A673 (cell line): ENCODE measurements around the gene LPCAT2. TPM values are rescaled to one million over a fixed set of nuclear protein-coding genes. Genes with fewer than 3 reads are reported as not detected.

ENCODE experiments used
- BruUV-seq: library from RNA; stranded (reverse); fragments of 400-500 nt; replicated peaks from 2 replicates; lab custom pipeline; 2021; lab: Mats Ljungman, UMichigan
- CTCF ChIA-PET: fragments of 300-600 bp; sonication (Branson Sonifier 250); formaldehyde crosslinking; loops from one replicate; lab custom pipeline; 2022; ENCODE audit warnings: antibody characterized with exemption; lab: Charles Lee
- POLR2A ChIA-PET: fragments of 300-600 bp; sonication (Branson Sonifier 250); formaldehyde crosslinking; loops from one replicate; lab custom pipeline; 2022; ENCODE audit warnings: antibody characterized with exemption; ENCODE audit not compliant: low non-redundant PET; lab: Charles Lee
- DNase-seq: peaks from one replicate; pipeline ENCODE4 v3.0.0-alpha.2; 2015; ENCODE audit warnings: low spot score
- H3K27ac ChIP-seq: fragments of 200-600 bp; sonication (generic); 2 replicates; pipeline ENCODE4 v1.5.1; 2016; ENCODE audit warnings: mixed run types, low read depth, mild to moderate bottlenecking, mixed read lengths, antibody characterized with exemption, low read length; ENCODE audit not compliant: poor library complexity, severe bottlenecking
- H3K27me3 ChIP-seq: fragments of 200-600 bp; sonication (generic); replicated peaks from 2 replicates; pipeline ENCODE4 v1.6.1; 2017; ENCODE audit warnings: mixed run types, low read depth, mild to moderate bottlenecking, mixed read lengths, antibody characterized with exemption, low read length; ENCODE audit not compliant: insufficient read depth, poor library complexity
- H3K36me3 ChIP-seq: fragments of 200-600 bp; sonication (generic); 2 replicates; pipeline ENCODE4 v1.6.1; 2016; ENCODE audit warnings: mixed run types, mild to moderate bottlenecking, mixed read lengths, antibody characterized with exemption, low read length; ENCODE audit not compliant: insufficient read depth, poor library complexity, severe bottlenecking
- H3K4me1 ChIP-seq: fragments of 200-600 bp; sonication (generic); 2 replicates; pipeline ENCODE4 v1.6.1; 2017; ENCODE audit warnings: mixed run types, mild to moderate bottlenecking, mixed read lengths, antibody characterized with exemption, low read length; ENCODE audit not compliant: insufficient read depth, poor library complexity, severe bottlenecking
- H3K4me3 ChIP-seq: fragments of 200-600 bp; sonication (generic); 2 replicates; pipeline ENCODE4 v1.5.1; 2016; ENCODE audit warnings: low read depth, mixed run types, mild to moderate bottlenecking, mixed read lengths, low read length; ENCODE audit not compliant: poor library complexity, severe bottlenecking
- H3K9me3 ChIP-seq: fragments of 200-600 bp; sonication (generic); 2 replicates; pipeline ENCODE4 v1.6.1; 2016; ENCODE audit warnings: mixed run types, low read depth, mild to moderate bottlenecking, mixed read lengths, antibody characterized with exemption, low read length; ENCODE audit not compliant: poor library complexity, severe bottlenecking
- EZH2 ChIP-seq: fragments of 200-600 bp; sonication (generic); IDR thresholded peaks from 2 replicates; pipeline ENCODE4 v1.6.1; 2017; ENCODE audit warnings: borderline replicate concordance, low read depth, mild to moderate bottlenecking, mixed read lengths, antibody characterized with exemption, low read length; ENCODE audit not compliant: poor library complexity, severe bottlenecking
- intact Hi-C: fragments of 100-400 bp; cut with micrococcal nuclease; formaldehyde crosslinking; loops from one replicate; pipeline ENCODE4 v1.10.0; 2022; ENCODE audit not compliant: unreplicated experiment
- total RNA-seq: library from RNA; stranded (reverse); gene quantifications from 2 replicates; pipeline ENCODE4 v1.2.3, GENCODE V29; 2021
- TF ChIP-seq, protein P1 (sequence below): fragments of 300-800, 200-600 bp; sonication (generic); conservative IDR thresholded peaks from 2 replicates; pipeline ENCODE4 v1.5.1; 2017; ENCODE audit warnings: low read depth, mild to moderate bottlenecking, antibody characterized with exemption, low read length, moderate library complexity, mixed read lengths

LPCAT2 gene
- total RNA-seq, 1 experiment from 2014 or later = 8.2 TPM

DNA sequence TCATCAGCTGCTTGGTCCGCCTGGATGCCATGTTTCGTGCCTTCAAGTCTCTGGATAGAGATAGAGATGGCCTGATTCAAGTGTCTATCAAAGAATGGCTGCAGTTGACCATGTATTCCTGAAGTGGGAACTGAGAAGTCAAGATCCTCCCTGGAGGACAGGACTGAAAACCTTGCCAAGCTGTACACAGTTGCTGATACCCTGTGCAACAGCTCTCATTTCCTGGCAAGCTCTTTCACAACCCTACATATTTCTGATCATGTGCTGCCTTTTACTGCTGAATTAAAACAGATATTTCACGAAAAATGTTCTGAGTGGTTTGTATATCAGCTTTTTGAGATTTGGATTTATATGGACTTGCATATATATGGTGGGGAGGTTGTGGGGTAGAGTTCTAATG, 58.5 kb downstream of the LPCAT2 start:
- no peaks in the 10 kb centered on the region for H3K27me3 ChIP-seq
- POLR2A ChIA-PET = no interaction called here
- DNase-seq = no peak
- H3K4me3 ChIP-seq = no peak overlapping the region
- no peaks in the 10 kb centered on the region for H3K9me3 ChIP-seq
- intact Hi-C loops = loop anchor here (10.0 kb wide), 1 partner anchor 277 kb away; no protein-coding TSS in a partner anchor
- TF ChIP-seq, protein P1, sequence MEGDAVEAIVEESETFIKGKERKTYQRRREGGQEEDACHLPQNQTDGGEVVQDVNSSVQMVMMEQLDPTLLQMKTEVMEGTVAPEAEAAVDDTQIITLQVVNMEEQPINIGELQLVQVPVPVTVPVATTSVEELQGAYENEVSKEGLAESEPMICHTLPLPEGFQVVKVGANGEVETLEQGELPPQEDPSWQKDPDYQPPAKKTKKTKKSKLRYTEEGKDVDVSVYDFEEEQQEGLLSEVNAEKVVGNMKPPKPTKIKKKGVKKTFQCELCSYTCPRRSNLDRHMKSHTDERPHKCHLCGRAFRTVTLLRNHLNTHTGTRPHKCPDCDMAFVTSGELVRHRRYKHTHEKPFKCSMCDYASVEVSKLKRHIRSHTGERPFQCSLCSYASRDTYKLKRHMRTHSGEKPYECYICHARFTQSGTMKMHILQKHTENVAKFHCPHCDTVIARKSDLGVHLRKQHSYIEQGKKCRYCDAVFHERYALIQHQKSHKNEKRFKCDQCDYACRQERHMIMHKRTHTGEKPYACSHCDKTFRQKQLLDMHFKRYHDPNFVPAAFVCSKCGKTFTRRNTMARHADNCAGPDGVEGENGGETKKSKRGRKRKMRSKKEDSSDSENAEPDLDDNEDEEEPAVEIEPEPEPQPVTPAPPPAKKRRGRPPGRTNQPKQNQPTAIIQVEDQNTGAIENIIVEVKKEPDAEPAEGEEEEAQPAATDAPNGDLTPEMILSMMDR = no peak
- no peak for TF ChIP-seq EZH2
- CTCF ChIA-PET = no interaction called here
- H3K27ac ChIP-seq = no peak overlapping the region
- BruUV-seq = no TSS peak
- H3K4me1 ChIP-seq = no peaks in the 10 kb centered on the region
- H3K36me3 ChIP-seq = no peaks in the 10 kb centered on the region

DNA sequence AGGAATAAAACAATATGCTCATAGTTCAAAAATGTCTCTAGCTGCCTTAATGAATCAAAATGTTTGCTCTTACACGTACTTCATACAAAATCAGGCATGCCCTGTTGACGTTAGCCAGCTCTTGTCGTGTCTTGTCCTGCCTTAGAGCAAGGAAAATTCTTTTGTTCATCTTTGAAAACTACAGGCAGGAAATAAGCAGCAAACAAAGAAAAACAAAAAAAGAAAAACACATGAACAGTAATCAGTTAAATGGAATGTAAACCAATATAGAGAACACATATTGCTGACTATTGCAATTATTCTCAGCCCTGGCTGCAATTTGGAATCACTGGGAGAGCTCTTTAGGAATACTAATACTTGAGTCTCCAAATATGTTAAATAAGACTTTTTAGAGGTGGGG, 59.3 kb downstream of the LPCAT2 start:
- Histone ChIP-seq H3K36me3 (no peaks in the 10 kb centered on the region), H3K9me3 (no peaks in the 10 kb centered on the region), H3K4me1 (no peaks in the 10 kb centered on the region), H3K27ac (no peak overlapping the region), H3K4me3 (no peak overlapping the region), H3K27me3 (no peaks in the 10 kb centered on the region)
- POLR2A ChIA-PET = no interaction called here
- intact Hi-C loops = loop anchor here (10.0 kb wide), 1 partner anchor 277 kb away; no protein-coding TSS in a partner anchor
- CTCF ChIA-PET = no interaction called here
- BruUV-seq = no TSS peak
- no peak for DNase-seq
- TF ChIP-seq, protein P1 = no peak

DNA sequence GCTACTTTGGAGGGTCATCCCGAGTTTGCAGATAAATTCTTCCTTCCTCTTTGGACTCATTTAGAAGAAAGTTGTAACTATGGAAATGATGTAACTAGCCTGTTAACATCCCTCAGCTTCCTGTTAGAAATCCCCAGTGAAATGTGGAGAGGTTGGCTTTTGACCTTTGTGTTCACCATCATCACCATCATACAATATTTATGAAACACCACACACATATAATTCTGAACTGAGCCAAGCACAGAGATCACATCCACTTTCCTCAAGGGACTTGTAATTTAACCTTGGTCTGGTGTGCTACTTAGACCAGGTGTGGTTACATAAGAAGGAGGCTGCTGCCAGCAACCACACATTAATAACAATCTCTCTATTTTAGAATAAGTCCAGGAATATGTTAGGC, 60.2 kb downstream of the LPCAT2 start:
- CTCF ChIA-PET = no interaction called here
- no peaks in the 10 kb centered on the region for H3K4me1 ChIP-seq
- no peak overlapping the region for H3K4me3 ChIP-seq
- DNase-seq = no peak
- POLR2A ChIA-PET = no interaction called here
- TF ChIP-seq, protein P1 = no peak
- no peak for TF ChIP-seq EZH2
- no TSS peak for BruUV-seq
- no peaks in the 10 kb centered on the region for H3K27me3 ChIP-seq
- no peak overlapping the region for H3K27ac ChIP-seq
- intact Hi-C loops = loop anchor here (10.0 kb wide), 1 partner anchor 276 kb away; no protein-coding TSS in a partner anchor
- H3K36me3 ChIP-seq = no peaks in the 10 kb centered on the region
- no peaks in the 10 kb centered on the region for H3K9me3 ChIP-seq
